ENCODE data around the gene DDAH1.

DNA sequence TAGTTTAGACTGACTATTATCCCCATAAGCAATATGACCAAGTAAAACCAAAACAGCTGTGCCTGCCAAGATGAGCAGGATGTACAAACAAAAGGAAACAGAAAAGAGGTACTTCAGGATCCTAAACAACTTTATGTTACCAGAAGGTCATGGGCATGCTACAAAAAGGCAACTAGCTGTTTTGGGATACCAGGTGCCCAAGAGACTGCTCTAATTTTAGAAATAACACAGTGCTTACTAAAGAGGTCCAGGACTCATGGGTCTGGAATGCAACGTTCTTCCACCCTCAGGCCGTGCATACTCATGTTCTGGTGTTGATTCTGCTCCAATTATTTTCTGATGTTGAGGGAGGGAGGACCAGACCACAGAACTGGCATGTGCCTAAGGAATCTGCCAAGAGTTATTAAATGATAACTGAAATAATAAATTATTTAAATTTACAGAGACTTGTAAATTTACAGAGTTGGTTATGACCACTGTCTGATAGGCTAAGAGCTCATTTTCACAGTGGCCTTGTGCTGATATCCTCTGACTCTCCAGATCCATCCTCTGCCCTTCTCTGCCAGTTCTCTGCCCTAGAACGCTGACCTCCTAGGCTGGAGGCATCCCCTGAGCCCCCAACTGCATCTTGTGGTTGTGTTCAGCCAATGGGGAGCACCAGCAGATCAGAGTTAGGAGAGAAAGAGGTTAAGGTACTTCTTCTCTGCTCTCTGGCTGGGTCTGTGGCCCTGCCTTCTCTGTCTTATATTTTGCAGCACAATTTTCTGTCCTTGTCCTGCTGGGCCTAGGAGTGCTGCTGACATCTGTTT, 150.9 kb downstream of the DDAH1 start:
- TF ChIP-seq, protein P1, sequence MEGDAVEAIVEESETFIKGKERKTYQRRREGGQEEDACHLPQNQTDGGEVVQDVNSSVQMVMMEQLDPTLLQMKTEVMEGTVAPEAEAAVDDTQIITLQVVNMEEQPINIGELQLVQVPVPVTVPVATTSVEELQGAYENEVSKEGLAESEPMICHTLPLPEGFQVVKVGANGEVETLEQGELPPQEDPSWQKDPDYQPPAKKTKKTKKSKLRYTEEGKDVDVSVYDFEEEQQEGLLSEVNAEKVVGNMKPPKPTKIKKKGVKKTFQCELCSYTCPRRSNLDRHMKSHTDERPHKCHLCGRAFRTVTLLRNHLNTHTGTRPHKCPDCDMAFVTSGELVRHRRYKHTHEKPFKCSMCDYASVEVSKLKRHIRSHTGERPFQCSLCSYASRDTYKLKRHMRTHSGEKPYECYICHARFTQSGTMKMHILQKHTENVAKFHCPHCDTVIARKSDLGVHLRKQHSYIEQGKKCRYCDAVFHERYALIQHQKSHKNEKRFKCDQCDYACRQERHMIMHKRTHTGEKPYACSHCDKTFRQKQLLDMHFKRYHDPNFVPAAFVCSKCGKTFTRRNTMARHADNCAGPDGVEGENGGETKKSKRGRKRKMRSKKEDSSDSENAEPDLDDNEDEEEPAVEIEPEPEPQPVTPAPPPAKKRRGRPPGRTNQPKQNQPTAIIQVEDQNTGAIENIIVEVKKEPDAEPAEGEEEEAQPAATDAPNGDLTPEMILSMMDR (IDR thresholded peaks at IDR 0.05), result no peak
- no peak for TF ChIP-seq POLR2A (IDR thresholded peaks at IDR 0.05)

All from body of pancreas (tissue), 4 donors.